H1 (cell line): ENCODE measurements around the gene CD96. TPM values are rescaled to one million over a fixed set of nuclear protein-coding genes. Genes with fewer than 3 reads are reported as not detected.

Source experiments
- BCL11A ChIP-seq, 2 experiments: IDR thresholded peaks; one replicate each; pipeline ENCODE4 v1.6.1; 2011; ENCODE audit warnings: low read depth in 2 of 2, low read length in 2 of 2, mild to moderate bottlenecking in 2 of 2
- CTBP2 ChIP-seq: IDR thresholded peaks from 2 replicates; pipeline ENCODE4 v1.7.0; 2011; ENCODE audit warnings: borderline replicate concordance, mild to moderate bottlenecking, moderate library complexity, mixed read lengths, low read length; ENCODE audit not compliant: insufficient read depth, insufficient read length
- GABPA ChIP-seq: IDR thresholded peaks from 2 replicates; pipeline ENCODE4 v1.6.1; 2011; ENCODE audit warnings: mild to moderate bottlenecking, low read length, moderate library complexity, borderline replicate concordance; ENCODE audit not compliant: insufficient read depth
- KDM5A ChIP-seq: fragments of 200-600 bp; IDR thresholded peaks from 2 replicates; pipeline ENCODE4 v1.7.1; 2012; ENCODE audit warnings: mild to moderate bottlenecking, low read length, inconsistent platforms, mixed read lengths
- SIX5 ChIP-seq: IDR thresholded peaks from 2 replicates; pipeline ENCODE4 v1.6.1; 2011; ENCODE audit warnings: mild to moderate bottlenecking, low read depth, low read length
- USF2 ChIP-seq: IDR thresholded peaks from 2 replicates; pipeline ENCODE4 v1.6.1; 2011; ENCODE audit warnings: low read length, improper control_type of control experiment
- polyA plus RNA-seq, 7 experiments: library from polyadenylated mRNA; depleted of rRNA in 3 of 7; stranded (reverse) in 5 of 7; unstranded in 2 of 7; fragments of >200 nt in 5 of 7; fragments of 200-250 nt in 2 of 7; gene quantifications; 1 replicate in 5 of 7; 2 replicates in 1 of 7; 4 replicates in 1 of 7; pipeline versions ENCODE4 v1.2.1 to v1.2.3, GENCODE V29; 2011 to 2013; ENCODE audit warnings: missing spikeins in 2 of 7, mixed read lengths in 2 of 7
- total RNA-seq: library from RNA; stranded (reverse); fragmentation: NEBNext Ultra II Directional; extraction: Animal tissue kit (Norgen Biotek cat#: 25700); gene quantifications from 2 replicates; pipeline ENCODE4 v1.2.1, GENCODE V29; 2021

CD96 gene
- total and polyA plus RNA-seq, 2 of the 8 experiments (the other 6 are each of a cell fraction or from before 2014, with no cell fraction given) = not detected

- TF ChIP-seq GABPA = no peak
- TF ChIP-seq CTBP2 = no peak
- TF ChIP-seq SIX5 = no peak
- TF ChIP-seq KDM5A = no peak
- TF ChIP-seq USF2 = no peak
- no peak for TF ChIP-seq BCL11A (IDR thresholded peaks at IDR 0.05; ENCODE audit: low read depth in 2 of 2, low read length in 2 of 2)
Measured at GRCh38 chr3:111666041-111666735, 124.2 kb downstream of the CD96 start (continued).
